GM23338 (cell line): Measurements from ENCODE around the gene SEMA4D. TPM values are rescaled to one million over a fixed set of nuclear protein-coding genes. Genes with fewer than 3 reads are reported as not detected.

Source experiments
- ATAC-seq: fragments of 200-7000 bp; cut with Tn5 transposase; 3 replicates; pipeline ENCODE4 v1.9.1; 2020
- DNase-seq: peaks from one replicate; pipeline ENCODE4 v3.0.0-alpha.2; 2015; ENCODE audit warnings: low spot score
- H2AFZ ChIP-seq: fragments of 200-600 bp; sonication (generic); 2 replicates; pipeline ENCODE4 v1.8.0; 2016; ENCODE audit warnings: antibody characterized with exemption, mild to moderate bottlenecking, moderate library complexity
- H3F3A ChIP-seq: fragments of 200-600 bp; sonication (generic); replicated peaks from 2 replicates; pipeline ENCODE4 v1.8.0; 2017; ENCODE audit warnings: antibody characterized with exemption, mixed run types, low read depth
- H3K27ac ChIP-seq: fragments of 200-600 bp; sonication (generic); 2 replicates; pipeline ENCODE4 v1.6.1; 2016; ENCODE audit warnings: low read depth
- H3K27me3 ChIP-seq: fragments of 200-600 bp; sonication (generic); 2 replicates; pipeline ENCODE4 v1.8.0; 2016; ENCODE audit warnings: mild to moderate bottlenecking, mixed run types, moderate library complexity; ENCODE audit not compliant: insufficient read depth
- H3K36me3 ChIP-seq: fragments of 200-600 bp; sonication (generic); 2 replicates; pipeline ENCODE4 v1.8.0; 2016; ENCODE audit warnings: mild to moderate bottlenecking; ENCODE audit not compliant: insufficient read depth
- H3K4me1 ChIP-seq: fragments of 200-600 bp; sonication (generic); 2 replicates; pipeline ENCODE4 v1.8.0; 2016; ENCODE audit warnings: mild to moderate bottlenecking, moderate library complexity; ENCODE audit not compliant: insufficient read depth
- H3K4me2 ChIP-seq: fragments of 200-600 bp; sonication (generic); 2 replicates; pipeline ENCODE4 v1.7.1; 2017; ENCODE audit warnings: mixed run types
- H3K4me3 ChIP-seq: fragments of 200-600 bp; sonication (generic); 2 replicates; pipeline ENCODE4 v1.6.1; 2016; ENCODE audit warnings: mixed run types
- H3K79me2 ChIP-seq: fragments of 200-600 bp; sonication (generic); replicated peaks from 2 replicates; pipeline ENCODE4 v1.8.0; 2017; ENCODE audit warnings: mild to moderate bottlenecking; ENCODE audit not compliant: insufficient read depth
- H3K9me2 ChIP-seq: fragments of 200-600 bp; sonication (generic); 2 replicates; pipeline ENCODE4 v1.8.0; 2017; ENCODE audit not compliant: insufficient read depth
- H4K20me1 ChIP-seq: fragments of 200-600 bp; sonication (generic); replicated peaks from 2 replicates; pipeline ENCODE4 v1.8.0; 2017; ENCODE audit warnings: mild to moderate bottlenecking; ENCODE audit not compliant: insufficient read depth
- H3K27ac Mint-ChIP-seq: 2 replicates; pipeline ENCODE4 v1.8.0; 2020; ENCODE audit warnings: inconsistent platforms, mild to moderate bottlenecking, moderate library complexity, mixed read lengths
- H3K27me3 Mint-ChIP-seq: 3 replicates; pipeline ENCODE4 v1.8.0; 2022; ENCODE audit warnings: low read depth, mild to moderate bottlenecking, moderate library complexity, mixed read lengths, inconsistent platforms; ENCODE audit not compliant: insufficient read depth, poor library complexity
- H3K36me3 Mint-ChIP-seq: 3 replicates; pipeline ENCODE4 v1.8.0; 2021; ENCODE audit warnings: low read depth, mild to moderate bottlenecking, inconsistent platforms, moderate library complexity, mixed read lengths
- H3K4me1 Mint-ChIP-seq: 3 replicates; pipeline ENCODE4 v1.8.0; 2020; ENCODE audit warnings: mild to moderate bottlenecking, inconsistent platforms, mixed read lengths
- H3K4me3 Mint-ChIP-seq: 3 replicates; pipeline ENCODE4 v1.8.0; 2021; ENCODE audit warnings: moderate library complexity, mild to moderate bottlenecking, inconsistent platforms, mixed read lengths
- H3K9me3 Mint-ChIP-seq: 3 replicates; pipeline ENCODE4 v1.8.0; 2020; ENCODE audit warnings: moderate library complexity, mild to moderate bottlenecking, inconsistent platforms, mixed read lengths
- CREB1 ChIP-seq: fragments of 250-450 bp; sonication (Bioruptor Pico); IDR thresholded peaks from 2 replicates; pipeline ENCODE4 v1.5.0; 2020; ENCODE audit warnings: low read depth, mild to moderate bottlenecking, moderate library complexity
- CTCF ChIP-seq, 2 experiments: fragments of 200-600 bp in 1 of 2; sonication (generic) in 1 of 2; conservative IDR thresholded peaks; 2 replicates each; pipeline versions ENCODE4 v1.5.1 to v1.6.1; 2016 to 2017; ENCODE audit warnings: antibody characterized with exemption in 2 of 2, low read depth in 2 of 2, mild to moderate bottlenecking in 2 of 2, moderate library complexity in 1 of 2
- ETS1 ChIP-seq: IDR thresholded peaks from 2 replicates; pipeline ENCODE4 v1.6.1; 2016; ENCODE audit warnings: antibody characterized with exemption
- EZH2 ChIP-seq: fragments of 200-600 bp; sonication (generic); IDR thresholded peaks from one replicate; pipeline ENCODE4 v1.8.0; 2017; ENCODE audit warnings: antibody characterized with exemption, mild to moderate bottlenecking, low read depth; ENCODE audit not compliant: unreplicated experiment
- EZH2phosphoT487 ChIP-seq: fragments of 200-600 bp; sonication (generic); IDR thresholded peaks from one replicate; pipeline ENCODE4 v1.8.1; 2018; ENCODE audit warnings: antibody characterized with exemption; ENCODE audit not compliant: unreplicated experiment
- JUNB ChIP-seq: IDR thresholded peaks from one replicate; pipeline ENCODE4 v1.6.1; 2016; ENCODE audit warnings: antibody characterized with exemption; ENCODE audit not compliant: unreplicated experiment
- NANOG ChIP-seq: IDR thresholded peaks from 2 replicates; pipeline ENCODE4 v1.6.1; 2016; ENCODE audit warnings: antibody characterized with exemption, borderline replicate concordance
- POLR2AphosphoS5 ChIP-seq: IDR thresholded peaks from 2 replicates; pipeline ENCODE4 v1.6.1; 2016; ENCODE audit warnings: antibody characterized with exemption, low read depth
- REST ChIP-seq: IDR thresholded peaks from one replicate; pipeline ENCODE4 v1.6.1; 2018; ENCODE audit warnings: antibody characterized with exemption; ENCODE audit not compliant: unreplicated experiment
- STAT1 ChIP-seq: IDR thresholded peaks from one replicate; pipeline ENCODE4 v1.6.1; 2016; ENCODE audit warnings: antibody characterized with exemption; ENCODE audit not compliant: unreplicated experiment
- ZNF114 ChIP-seq: fragments of 250-450 bp; sonication (Bioruptor Pico); IDR thresholded peaks from 2 replicates; pipeline ENCODE4 v1.5.0; 2020; ENCODE audit warnings: mild to moderate bottlenecking, moderate library complexity
- ZNF331 ChIP-seq: fragments of 250-450 bp; sonication (Bioruptor Pico); IDR thresholded peaks from 2 replicates; pipeline ENCODE4 v1.5.0; 2020; ENCODE audit warnings: low read depth, mild to moderate bottlenecking, moderate library complexity
- ZNF462 ChIP-seq: fragments of 250-450 bp; sonication (Bioruptor Pico); IDR thresholded peaks from 2 replicates; pipeline ENCODE4 v1.5.0; 2020; ENCODE audit warnings: mild to moderate bottlenecking, moderate library complexity
- polyA plus RNA-seq: library from polyadenylated mRNA; unstranded; fragments of >200 nt; fragmentation: Nextera tagmentation; extraction: Ambion mirVana; gene quantifications from 2 replicates; pipeline ENCODE4 v1.2.1, GENCODE V29; 2016
- total RNA-seq: library from RNA; depleted of rRNA; stranded (reverse); fragments of >200 nt; shearing (Covaris generic); gene quantifications from 2 replicates; pipeline ENCODE4 v1.2.3, GENCODE V29; 2014

The SEMA4D gene
- total and polyA plus RNA-seq, 2 experiments from 2014 or later, result 19.3 to 63.0 TPM

GRCh38 chr9:89352451-89352850, 145.5 kb downstream of the SEMA4D start:
- peaks cover 2% of the 10 kb centered on the region for H3K27me3 Mint-ChIP-seq
- Histone ChIP-seq H3F3A (no peaks in the 10 kb centered on the region), H3K36me3 (peaks cover 58% of the 10 kb centered on the region), H3K79me2 (peaks cover 3% of the 10 kb centered on the region; the same call in 1 of the 2 replicates), H3K9me2 (no peaks in the 10 kb centered on the region), H3K27ac (no peak overlapping the region), H2AFZ (no peak overlapping the region), H3K4me2 (no peak overlapping the region), H3K4me1 (no peaks in the 10 kb centered on the region), H3K27me3 (no peaks in the 10 kb centered on the region), H3K4me3 (no peak overlapping the region), H4K20me1 (peaks cover 16% of the 10 kb centered on the region)
- peaks cover 97% of the 10 kb centered on the region for H3K36me3 Mint-ChIP-seq
- no peak overlapping the region for H3K4me3 Mint-ChIP-seq
- no peak for TF ChIP-seq NANOG
- TF ChIP-seq JUNB, result no peak
- no peak for TF ChIP-seq REST
- TF ChIP-seq ZNF114 (CRISPR knock-in tag), result no peak
- no peak for TF ChIP-seq EZH2
- no peak for TF ChIP-seq CTCF (conservative IDR thresholded peaks at IDR 0.05; ENCODE audit: low read depth in 2 of 2)
- TF ChIP-seq ZNF462 (CRISPR knock-in tag), result no peak
- no peak for TF ChIP-seq STAT1
- no peak for TF ChIP-seq ETS1
- no peak for TF ChIP-seq POLR2AphosphoS5
- no peak for TF ChIP-seq EZH2phosphoT487
- no peak for TF ChIP-seq CREB1 (CRISPR knock-in tag)
- no peak for TF ChIP-seq ZNF331 (CRISPR knock-in tag)
- H3K27ac Mint-ChIP-seq, result no peak overlapping the region
- no peaks in the 10 kb centered on the region for H3K9me3 Mint-ChIP-seq
- ATAC-seq (no peak), DNase-seq (no peak)
- H3K4me1 Mint-ChIP-seq, result no peaks in the 10 kb centered on the region
